ENCODE measurements around the gene MRC2. TPM values are rescaled to one million over a fixed set of nuclear protein-coding genes. Genes with fewer than 3 reads are reported as not detected.
A peak's percentile ranks its signal among the peaks of the same experiment; 100 is the strongest.

MRC2 gene
- total and polyA plus RNA-seq, 9 of the 15 experiments (the other 6 are each of a cell fraction or from before 2014, with no cell fraction given), result 0.28 to 11.5 (median 6.6) TPM

- TF ChIP-seq BRD9 (IDR thresholded peaks at IDR 0.05; ENCODE audit: low read depth, partially characterized antibody), result no peak
- no peak for TF ChIP-seq DDX20 (tag; IDR thresholded peaks at IDR 0.05; ENCODE audit: low read depth)
- TF ChIP-seq GTF2A2 (tag; IDR thresholded peaks at IDR 0.05), result no peak
Measured at GRCh38 chr17:62626719-62627218, 701 bp upstream of the MRC2 start (continued).

- peak; percentile 10; the same call in 1 of the 3 replicates for ATAC-seq
- 15% methylated on average over 23 of the region's 61 CpGs for WGBS (ENCODE audit: insufficient coverage, low coverage, missing lambda C conversion rate)
- H3K79me2 ChIP-seq (ENCODE audit: control insufficient read depth, insufficient read depth, low read length), result no peaks in the 10 kb centered on the region
- H3K36me3 ChIP-seq (ENCODE audit: control insufficient read depth, insufficient read depth, low read length), result no peaks in the 10 kb centered on the region
- no peaks in the 10 kb centered on the region for H3K9me3 ChIP-seq (replicated peaks; ENCODE audit: control insufficient read depth, insufficient read depth, low read depth, low read length)
- TF ChIP-seq EGR1 (conservative IDR thresholded peaks at IDR 0.05), result peak; percentile 62
- TF ChIP-seq VEZF1 (CRISPR knock-in tag; IDR thresholded peaks at IDR 0.05), result peak; percentile 85
- TF ChIP-seq CREB1 (IDR thresholded peaks at IDR 0.05), result no peak
- TF ChIP-seq CREB1 (CRISPR knock-in tag; IDR thresholded peaks at IDR 0.05), result no peak
- peak; percentile 15; the same call in 1 of the 2 replicates for TF ChIP-seq ZBTB7A (IDR thresholded peaks at IDR 0.05; ENCODE audit: borderline replicate concordance, control insufficient read depth, low read depth, low read length)
- TF ChIP-seq FOXP1 (CRISPR knock-in tag; IDR thresholded peaks at IDR 0.05), result 0 out of 2 replicates have a peak, but pooled peaks have one; percentile 42
- peak; percentile 1; the same call in 1 of the 2 replicates for TF ChIP-seq RBFOX2 (IDR thresholded peaks at IDR 0.05; ENCODE audit: low read depth, low read length)
- peak in 1 of 2 experiments; percentile 11 for TF ChIP-seq E2F6 (IDR thresholded peaks at IDR 0.05; ENCODE audit: borderline replicate concordance in 1 of 2, extremely low read depth in 1 of 2, insufficient read depth in 1 of 2, insufficient read length in 1 of 2, low read depth in 1 of 2, low read length in 1 of 2, poor library complexity in 1 of 2, severe bottlenecking in 1 of 2)
- TF ChIP-seq ASH1L (IDR thresholded peaks at IDR 0.05; ENCODE audit: borderline replicate concordance, low read depth, partially characterized antibody), result no peak
- no TSS peak for BruUV-seq (replicated peaks)
- peaks cover 0 to 36% of the 10 kb centered on the region in 2 experiments; a peak in 3 of 5 replicates for H3K4me1 ChIP-seq (replicated peaks in 1 of 2; ENCODE audit: control insufficient read depth in 2 of 2, insufficient read depth in 2 of 2, low read length in 2 of 2)
- no peaks in the 10 kb centered on the region for H3K9me1 ChIP-seq (ENCODE audit: control insufficient read depth, insufficient read depth, low read length)
- ChIA-PET CTCF (ENCODE audit: low intra/inter-chr PET ratio) (no interaction called here), POLR2A (no interaction called here)
- no peak overlapping the region for H3K27ac ChIP-seq (ENCODE audit: extremely low read depth, low read depth, low read length)
- peaks cover 19 to 62% of the 10 kb centered on the region in 2 experiments; a peak in 4 of 5 replicates for H3K27me3 ChIP-seq (ENCODE audit: control insufficient read depth in 2 of 2, insufficient read depth in 2 of 2, low read length in 2 of 2)
- intact Hi-C loops (cut with micrococcal nuclease) (no loop called here), in situ Hi-C loops (cut with MboI) (no loop called here)
- no peaks in the 10 kb centered on the region; the same call in 1 of the 2 replicates for H4K20me1 ChIP-seq (replicated peaks; ENCODE audit: control insufficient read depth, insufficient read depth, low read length)
- peak; percentile 40 to 76 (median 57) for DNase-seq (ENCODE audit: extremely low read depth in 1 of 4, low spot score in 3 of 4)
- H2AFZ ChIP-seq (ENCODE audit: low read depth, low read length), result peak overlapping the region; percentile 62; the same call in 1 of the 2 replicates
- H3K4me3 ChIP-seq, result peak overlapping the region; percentile 43
- FAIRE-seq, result no peak
- H3K4me2 ChIP-seq (ENCODE audit: insufficient read depth, low read length), result peak overlapping the region; percentile 49; the same call in 1 of the 2 replicates
- H3K9ac ChIP-seq (ENCODE audit: insufficient read depth in 1 of 2, low read depth in 2 of 2, low read length in 2 of 2), result peak overlapping the region in 1 of 2 experiments; percentile 79; a peak in 2 of 4 replicates
Measured at GRCh38 chr17:62627904-62628633, 599 bp downstream of the MRC2 start.

All from K562 (cell line).